ENCODE measurements around the gene CD22. TPM values are rescaled to one million over a fixed set of nuclear protein-coding genes. Genes with fewer than 3 reads are reported as not detected.

CD22 gene
- total and polyA plus RNA-seq, 2 donors (not counting 1 experiment from before 2014, with no cell fraction given), result 692 to 1,437 TPM

GRCh38 chr19:35383536-35383935 lies 54.5 kb downstream of the CD22 start:
- no peaks in the 10 kb centered on the region for H4K20me1 ChIP-seq (ENCODE audit: control insufficient read depth, insufficient read depth, low read length, poor library complexity, severe bottlenecking)
- intact Hi-C loops (cut with micrococcal nuclease), result no loop called here
- peaks cover 0 to 2% (median 0%) of the 10 kb centered on the region in 4 experiments for H3K27me3 ChIP-seq (replicated peaks in 1 of 4; ENCODE audit: control extremely low read depth in 1 of 4, control insufficient read depth in 3 of 4, insufficient read depth in 4 of 4, low read length in 3 of 4)
- DNase-seq (no peak), ATAC-seq (ENCODE audit: low read depth) (no peak)
- H3K4me2 ChIP-seq (replicated peaks; ENCODE audit: low read depth, low read length, poor library complexity, severe bottlenecking), result no peak overlapping the region
- H3K9me3 ChIP-seq (ENCODE audit: control extremely low read depth in 1 of 3, control insufficient read depth in 2 of 3, insufficient read depth in 1 of 3, low read length in 2 of 3), result peaks cover 6 to 20% (median 12%) of the 10 kb centered on the region in 3 donors
- Mint-ChIP-seq H3K4me3 (no peak overlapping the region), H3K27ac (no peak overlapping the region), H3K9me3 (ENCODE audit: insufficient read depth) (peaks cover 2% of the 10 kb centered on the region), H3K27me3 (peaks cover 15% of the 10 kb centered on the region), H3K4me1 (no peaks in the 10 kb centered on the region)
- CTCF ChIA-PET, result interaction anchor here (1.6 kb wide), 1 partner anchor 86 kb away, joined by 3 read pairs; no protein-coding TSS in a partner anchor
- no peak for TF ChIP-seq EZH2 (IDR thresholded peaks at IDR 0.05; ENCODE audit: borderline replicate concordance, insufficient read depth, low read depth, low read length, poor library complexity, severe bottlenecking)
- TF ChIP-seq CTCF (IDR thresholded peaks at IDR 0.05), result no peak
- no peaks in the 10 kb centered on the region for H3K4me1 ChIP-seq (ENCODE audit: control insufficient read depth in 2 of 2, insufficient read depth in 2 of 2, low read length in 2 of 2)
- H3K4me3 ChIP-seq (ENCODE audit: control extremely low read depth in 1 of 5, extremely low read depth in 1 of 5, insufficient read depth in 1 of 5, low read depth in 2 of 5, low read length in 4 of 5), result no peak overlapping the region
- H3K27ac ChIP-seq (ENCODE audit: low read length in 2 of 2), result no peak overlapping the region
- H3K79me2 ChIP-seq (ENCODE audit: control insufficient read depth, insufficient read depth, low read length), result no peaks in the 10 kb centered on the region
- no peak overlapping the region for H3K9ac ChIP-seq (ENCODE audit: low read length)
- 100% methylated on average over 2 of the region's 2 CpGs for WGBS (ENCODE audit: insufficient coverage)
- H2AFZ ChIP-seq (ENCODE audit: insufficient read depth, low read depth, low read length, poor library complexity, severe bottlenecking), result no peak overlapping the region
- POLR2A ChIA-PET, result no interaction called here
- no peaks in the 10 kb centered on the region for H3K36me3 ChIP-seq (replicated peaks in 1 of 2; ENCODE audit: control extremely low read depth in 1 of 2, control insufficient read depth in 1 of 2, extremely low read depth in 1 of 2, insufficient read depth in 2 of 2, low read length in 1 of 2)

- intact Hi-C loops (cut with micrococcal nuclease), result no loop called here
- no peak for TF ChIP-seq CTCF (IDR thresholded peaks at IDR 0.05)
- TF ChIP-seq EZH2 (IDR thresholded peaks at IDR 0.05; ENCODE audit: borderline replicate concordance, insufficient read depth, low read depth, low read length, poor library complexity, severe bottlenecking), result no peak
- CTCF ChIA-PET, result no interaction called here
- DNase-seq, result no peak
- Mint-ChIP-seq H3K27ac (no peak overlapping the region), H3K4me1 (no peaks in the 10 kb centered on the region), H3K9me3 (ENCODE audit: insufficient read depth) (peaks cover 2% of the 10 kb centered on the region), H3K27me3 (peaks cover 2% of the 10 kb centered on the region), H3K4me3 (no peak overlapping the region)
- no peaks in the 10 kb centered on the region for H4K20me1 ChIP-seq (ENCODE audit: control insufficient read depth, insufficient read depth, low read length, poor library complexity, severe bottlenecking)
- no peaks in the 10 kb centered on the region for H3K27me3 ChIP-seq (replicated peaks in 1 of 4; ENCODE audit: control extremely low read depth in 1 of 4, control insufficient read depth in 3 of 4, insufficient read depth in 4 of 4, low read length in 3 of 4)
- no peak for ATAC-seq (ENCODE audit: low read depth)
- no peak overlapping the region for H2AFZ ChIP-seq (ENCODE audit: insufficient read depth, low read depth, low read length, poor library complexity, severe bottlenecking)
- H3K9ac ChIP-seq (ENCODE audit: low read length), result no peak overlapping the region
- no peaks in the 10 kb centered on the region for H3K79me2 ChIP-seq (ENCODE audit: control insufficient read depth, insufficient read depth, low read length)
- no peak overlapping the region for H3K27ac ChIP-seq (ENCODE audit: low read length in 2 of 2)
- H3K36me3 ChIP-seq (replicated peaks in 1 of 2; ENCODE audit: control extremely low read depth in 1 of 2, control insufficient read depth in 1 of 2, extremely low read depth in 1 of 2, insufficient read depth in 2 of 2, low read length in 1 of 2), result no peaks in the 10 kb centered on the region
- WGBS (ENCODE audit: insufficient coverage), result 98% methylated on average over 4 of the region's 6 CpGs
- peaks cover 5 to 20% (median 12%) of the 10 kb centered on the region in 3 donors for H3K9me3 ChIP-seq (ENCODE audit: control extremely low read depth in 1 of 3, control insufficient read depth in 2 of 3, insufficient read depth in 1 of 3, low read length in 2 of 3)
- no peaks in the 10 kb centered on the region for H3K4me1 ChIP-seq (ENCODE audit: control insufficient read depth in 2 of 2, insufficient read depth in 2 of 2, low read length in 2 of 2)
- H3K4me3 ChIP-seq (ENCODE audit: control extremely low read depth in 1 of 5, extremely low read depth in 1 of 5, insufficient read depth in 1 of 5, low read depth in 2 of 5, low read length in 4 of 5), result no peak overlapping the region
- POLR2A ChIA-PET, result no interaction called here
- no peak overlapping the region for H3K4me2 ChIP-seq (replicated peaks; ENCODE audit: low read depth, low read length, poor library complexity, severe bottlenecking)
These were observed 59.5 kb downstream of the CD22 start for GRCh38 chr19:35388277-35389054.
